ENCODE data around the gene MED10. TPM values are rescaled to one million over a fixed set of nuclear protein-coding genes. Genes with fewer than 3 reads are reported as not detected.

Gene MED10
- total RNA-seq, 1 experiment from 2014 or later, result 94.0 TPM

- 0 out of 2 replicates have a peak overlapping the region, but pooled peaks have one; percentile 1 for H3K27ac ChIP-seq (ENCODE audit: low read length)
- no peaks in the 10 kb centered on the region for H3K9me3 ChIP-seq (ENCODE audit: low read length)
- no peaks in the 10 kb centered on the region for H3K79me2 ChIP-seq (ENCODE audit: low read length)
- no peaks in the 10 kb centered on the region for H3K9me2 ChIP-seq (replicated peaks; ENCODE audit: low read length)
- H3K4me3 ChIP-seq (ENCODE audit: low read length), result no peak overlapping the region
- H3K4me1 ChIP-seq (ENCODE audit: insufficient read depth, low read length), result peaks cover 24% of the 10 kb centered on the region
- H2AFZ ChIP-seq (ENCODE audit: low read length), result no peak overlapping the region
- H3F3A ChIP-seq (ENCODE audit: low read length, unreplicated experiment), result peaks cover 4% of the 10 kb centered on the region
- H3K4me2 ChIP-seq (ENCODE audit: low read length), result peak overlapping the region; percentile 26
- CTCF ChIA-PET, result no interaction called here
- no peak for TF ChIP-seq EZH2 (IDR thresholded peaks at IDR 0.05; ENCODE audit: low read length, unreplicated experiment)
- no peak for TF ChIP-seq CTCF (conservative IDR thresholded peaks at IDR 0.05; ENCODE audit: low read depth, low read length)
- no peak for TF ChIP-seq EZH2phosphoT487 (IDR thresholded peaks at IDR 0.05; ENCODE audit: borderline replicate concordance, low read length)
- no peaks in the 10 kb centered on the region for H3K27me3 ChIP-seq (ENCODE audit: low read length)
- no TSS peak for BruUV-seq (replicated peaks)
- intact Hi-C loops (cut with micrococcal nuclease), result no loop called here
- POLR2A ChIA-PET (ENCODE audit: unreplicated experiment), result no interaction called here
- no peak overlapping the region for H3K9ac ChIP-seq (ENCODE audit: low read length)
- DNase-seq (peak; percentile 99), ATAC-seq (peak; percentile 93)
- no peaks in the 10 kb centered on the region for H4K20me1 ChIP-seq (ENCODE audit: low read length)
- H3K36me3 ChIP-seq (ENCODE audit: low read depth, low read length), result no peaks in the 10 kb centered on the region
Observed at GRCh38 chr5:6399980-6400910, 21.9 kb upstream of the MED10 start.

GRCh38 chr5:6398570-6399230 lies 20.4 kb upstream of the MED10 start:
- Histone ChIP-seq H3K27me3 (ENCODE audit: low read length) (no peaks in the 10 kb centered on the region), H3K4me3 (ENCODE audit: low read length) (no peak overlapping the region), H3F3A (ENCODE audit: low read length, unreplicated experiment) (peaks cover 4% of the 10 kb centered on the region), H3K9me3 (ENCODE audit: low read length) (no peaks in the 10 kb centered on the region), H3K4me2 (ENCODE audit: low read length) (no peak overlapping the region), H2AFZ (ENCODE audit: low read length) (no peak overlapping the region), H3K79me2 (ENCODE audit: low read length) (no peaks in the 10 kb centered on the region), H4K20me1 (ENCODE audit: low read length) (no peaks in the 10 kb centered on the region), H3K9me2 (replicated peaks; ENCODE audit: low read length) (no peaks in the 10 kb centered on the region), H3K4me1 (ENCODE audit: insufficient read depth, low read length) (peaks cover 24% of the 10 kb centered on the region), H3K27ac (ENCODE audit: low read length) (no peak overlapping the region), H3K9ac (ENCODE audit: low read length) (no peak overlapping the region), H3K36me3 (ENCODE audit: low read depth, low read length) (no peaks in the 10 kb centered on the region)
- ChIA-PET CTCF (no interaction called here), POLR2A (ENCODE audit: unreplicated experiment) (no interaction called here)
- ATAC-seq (no peak), DNase-seq (no peak)
- BruUV-seq (replicated peaks), result no TSS peak
- intact Hi-C loops (cut with micrococcal nuclease), result no loop called here
- no peak for TF ChIP-seq EZH2 (IDR thresholded peaks at IDR 0.05; ENCODE audit: low read length, unreplicated experiment)
- no peak for TF ChIP-seq EZH2phosphoT487 (IDR thresholded peaks at IDR 0.05; ENCODE audit: borderline replicate concordance, low read length)
- no peak for TF ChIP-seq CTCF (conservative IDR thresholded peaks at IDR 0.05; ENCODE audit: low read depth, low read length)
